RWPE2 (cell line): Measurements from ENCODE around the gene EPS15.
"Not testable (repeated sequence)": the region's sequence is repeated elsewhere in the genome, so short reads cannot be mapped to it uniquely, and the experiment has no call there.

ENCODE experiments used
- ATAC-seq: fragments of 200-7000 bp; cut with Tn5 transposase; 3 replicates; pipeline ENCODE4 v1.9.1; 2021; ENCODE audit warnings: low read depth
- DNase-seq: peaks from one replicate; pipeline ENCODE4 v3.0.0-alpha.2; 2020; ENCODE audit warnings: low spot score
- H3K27ac ChIP-seq: fragments of 450-650 bp; 2 replicates; pipeline ENCODE4 v1.5.1; 2017; ENCODE audit warnings: mild to moderate bottlenecking; ENCODE audit not compliant: poor library complexity, severe bottlenecking
- H3K27me3 ChIP-seq: fragments of 250-450 bp; sonication (Bioruptor Pico); 2 replicates; pipeline ENCODE4 v1.5.1; 2021; ENCODE audit warnings: mild to moderate bottlenecking, moderate library complexity; ENCODE audit not compliant: insufficient read depth, poor library complexity, severe bottlenecking
- H3K36me3 ChIP-seq: fragments of 250-450 bp; sonication (Bioruptor Pico); 2 replicates; pipeline ENCODE4 v1.5.1; 2020; ENCODE audit warnings: low read depth, mild to moderate bottlenecking, moderate library complexity
- H3K4me1 ChIP-seq: fragments of 250-450 bp; sonication (Bioruptor Pico); 2 replicates; pipeline ENCODE4 v1.5.1; 2021; ENCODE audit warnings: mild to moderate bottlenecking, moderate library complexity; ENCODE audit not compliant: insufficient read depth, poor library complexity, severe bottlenecking
- H3K4me3 ChIP-seq: fragments of 250-450 bp; sonication (Bioruptor Pico); 2 replicates; pipeline ENCODE4 v1.5.1; 2021; ENCODE audit warnings: mild to moderate bottlenecking, moderate library complexity; ENCODE audit not compliant: severe bottlenecking
- H3K9me3 ChIP-seq: fragments of 250-450 bp; sonication (Bioruptor Pico); 2 replicates; pipeline ENCODE4 v1.5.1; 2021; ENCODE audit warnings: mild to moderate bottlenecking, moderate library complexity; ENCODE audit not compliant: severe bottlenecking
- TF ChIP-seq, protein P1 (sequence below): fragments of 450-650 bp; IDR thresholded peaks from one replicate; pipeline ENCODE4 v1.5.1; 2017; ENCODE audit warnings: mild to moderate bottlenecking, moderate library complexity; ENCODE audit not compliant: poor library complexity, severe bottlenecking

The EPS15 gene

DNA sequence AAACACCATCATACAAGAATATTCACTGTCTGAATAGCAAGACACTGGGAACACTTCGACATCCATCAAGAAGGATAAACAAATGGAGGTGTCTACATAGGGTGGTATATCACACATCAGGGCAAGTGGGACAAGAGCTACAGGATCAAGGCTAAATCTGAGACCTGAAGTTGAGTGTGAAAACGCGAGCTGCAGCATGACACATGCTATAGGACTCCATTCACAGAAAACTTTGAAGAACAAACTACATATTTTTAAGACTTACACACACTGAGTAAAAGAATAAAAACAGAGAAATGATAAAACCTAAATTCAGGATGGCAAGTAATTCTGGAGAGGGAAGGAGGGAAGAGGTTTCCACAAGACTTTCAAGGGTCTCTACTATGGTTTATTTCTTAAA lies 190.8 kb downstream of the EPS15 start:
- Histone ChIP-seq H3K36me3 (no peaks in the 10 kb centered on the region), H3K27ac (no peak overlapping the region), H3K4me1 (no peaks in the 10 kb centered on the region), H3K27me3 (no peaks in the 10 kb centered on the region), H3K4me3 (no peak overlapping the region), H3K9me3 (no peaks in the 10 kb centered on the region)
- no peak for ATAC-seq
- TF ChIP-seq, protein P1, sequence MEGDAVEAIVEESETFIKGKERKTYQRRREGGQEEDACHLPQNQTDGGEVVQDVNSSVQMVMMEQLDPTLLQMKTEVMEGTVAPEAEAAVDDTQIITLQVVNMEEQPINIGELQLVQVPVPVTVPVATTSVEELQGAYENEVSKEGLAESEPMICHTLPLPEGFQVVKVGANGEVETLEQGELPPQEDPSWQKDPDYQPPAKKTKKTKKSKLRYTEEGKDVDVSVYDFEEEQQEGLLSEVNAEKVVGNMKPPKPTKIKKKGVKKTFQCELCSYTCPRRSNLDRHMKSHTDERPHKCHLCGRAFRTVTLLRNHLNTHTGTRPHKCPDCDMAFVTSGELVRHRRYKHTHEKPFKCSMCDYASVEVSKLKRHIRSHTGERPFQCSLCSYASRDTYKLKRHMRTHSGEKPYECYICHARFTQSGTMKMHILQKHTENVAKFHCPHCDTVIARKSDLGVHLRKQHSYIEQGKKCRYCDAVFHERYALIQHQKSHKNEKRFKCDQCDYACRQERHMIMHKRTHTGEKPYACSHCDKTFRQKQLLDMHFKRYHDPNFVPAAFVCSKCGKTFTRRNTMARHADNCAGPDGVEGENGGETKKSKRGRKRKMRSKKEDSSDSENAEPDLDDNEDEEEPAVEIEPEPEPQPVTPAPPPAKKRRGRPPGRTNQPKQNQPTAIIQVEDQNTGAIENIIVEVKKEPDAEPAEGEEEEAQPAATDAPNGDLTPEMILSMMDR, result no peak
- DNase-seq, result no peak

DNA sequence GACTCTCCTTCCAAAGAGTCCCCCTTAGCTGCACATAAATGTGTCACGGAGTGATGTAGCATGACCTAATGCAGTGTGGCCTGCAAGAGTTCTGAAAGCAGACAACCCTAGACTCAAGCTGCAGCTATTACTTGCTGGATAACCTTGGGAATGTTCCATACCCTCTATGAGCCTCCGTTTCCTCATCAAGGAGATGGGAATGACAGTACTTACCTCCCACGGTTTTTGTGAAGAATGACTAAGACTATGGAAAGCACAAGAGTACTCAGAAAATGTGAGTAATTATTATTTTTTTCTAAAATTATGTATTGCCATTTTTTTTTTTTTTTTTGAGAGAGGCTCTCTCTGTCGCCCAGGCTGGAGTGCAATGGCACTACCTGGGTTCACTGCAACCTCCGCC lies 191.7 kb downstream of the EPS15 start:
- ATAC-seq (no peak), DNase-seq (no peak)
- Histone ChIP-seq H3K9me3 (no peaks in the 10 kb centered on the region), H3K27ac (no peak overlapping the region), H3K36me3 (no peaks in the 10 kb centered on the region), H3K4me1 (no peaks in the 10 kb centered on the region), H3K27me3 (no peaks in the 10 kb centered on the region), H3K4me3 (no peak overlapping the region)
- TF ChIP-seq, protein P1, result no peak

DNA sequence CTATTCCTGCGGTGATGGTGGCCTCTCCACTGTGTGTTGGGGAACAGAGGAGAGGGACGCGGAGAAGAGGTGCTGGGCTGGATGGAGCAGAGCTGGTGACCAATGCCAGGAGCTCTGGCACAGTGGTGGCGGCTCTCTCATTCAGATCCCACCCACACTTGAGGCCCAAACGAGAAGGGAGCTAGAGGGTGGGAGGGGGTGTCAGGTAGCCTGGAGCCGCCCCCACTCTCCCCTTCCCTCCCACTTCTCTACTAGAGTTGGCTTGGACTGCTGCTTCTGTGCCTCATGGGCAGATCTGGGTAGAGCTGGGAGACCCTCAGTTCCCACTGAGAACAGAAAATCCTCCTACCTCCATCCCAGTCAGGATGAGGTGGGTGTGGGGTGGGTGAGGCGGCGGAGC lies 192.2 kb downstream of the EPS15 start:
- Histone ChIP-seq H3K4me3 (no peak overlapping the region), H3K27ac (no peak overlapping the region), H3K4me1 (no peaks in the 10 kb centered on the region), H3K9me3 (no peaks in the 10 kb centered on the region), H3K27me3 (no peaks in the 10 kb centered on the region), H3K36me3 (no peaks in the 10 kb centered on the region)
- TF ChIP-seq, protein P1, result no peak
- no peak for DNase-seq
- ATAC-seq, result no peak

- Histone ChIP-seq H3K27ac (no peak overlapping the region), H3K9me3 (no peaks in the 10 kb centered on the region), H3K36me3 (no peaks in the 10 kb centered on the region), H3K4me1 (no peaks in the 10 kb centered on the region), H3K4me3 (no peak overlapping the region), H3K27me3 (no peaks in the 10 kb centered on the region)
- DNase-seq, result no peak
- TF ChIP-seq, protein P1, result no peak
- no peak for ATAC-seq
These were observed 192.9 kb downstream of the EPS15 start for GRCh38 chr1:51325878-51326755.

- no peaks in the 10 kb centered on the region for H3K36me3 ChIP-seq
- H3K4me3 ChIP-seq, result no peak overlapping the region
- DNase-seq (no peak), ATAC-seq (no peak)
- no peaks in the 10 kb centered on the region for H3K4me1 ChIP-seq
- TF ChIP-seq, protein P1, result no peak
- no peak overlapping the region for H3K27ac ChIP-seq
- H3K27me3 ChIP-seq, result no peaks in the 10 kb centered on the region
- H3K9me3 ChIP-seq, result no peaks in the 10 kb centered on the region
These were observed 193.7 kb downstream of the EPS15 start for GRCh38 chr1:51325391-51325790.

- not testable (repeated sequence) for H3K27me3 ChIP-seq, ATAC-seq, H3K4me1 ChIP-seq, H3K36me3 ChIP-seq, H3K27ac ChIP-seq, H3K9me3 ChIP-seq, H3K4me3 ChIP-seq, DNase-seq
These were observed 194.1 kb downstream of the EPS15 start for GRCh38 chr1:51325011-51325385.
